Psoas muscle (tissue), 8 donors: ENCODE data around the gene ANKRD13B. TPM values are rescaled to one million over a fixed set of nuclear protein-coding genes. Genes with fewer than 3 reads are reported as not detected.

Source experiments
- ATAC-seq, 4 donors: fragments of 200-7000 bp; cut with Tn5 transposase; one replicate each; pipeline ENCODE4 v1.9.1; 2020; ENCODE audit warnings: moderate library complexity in 3 of 4, mild to moderate bottlenecking in 2 of 4
- DNase-seq, 2 donors: peaks; one replicate each; pipeline ENCODE4 v3.0.0-alpha.2; 2020
- H3K27ac ChIP-seq: fragments of 200-600 bp; one replicate; pipeline ENCODE4 v1.8.0; 2022
- H3K27me3 ChIP-seq, 3 donors: fragments of 200-600 bp in 1 of 3; one replicate each; pipeline versions ENCODE4 v1.6.1 to v1.8.0; 2013 to 2022; ENCODE audit warnings: low read length in 2 of 3, mild to moderate bottlenecking in 2 of 3, moderate library complexity in 1 of 3; ENCODE audit not compliant: insufficient read depth in 3 of 3
- H3K36me3 ChIP-seq, 2 donors: fragments of 200-600 bp in 1 of 2; one replicate each; pipeline versions ENCODE4 v1.6.1 to v1.8.0; 2013 to 2022; ENCODE audit warnings: low read depth in 1 of 2, mild to moderate bottlenecking in 1 of 2, moderate library complexity in 1 of 2; ENCODE audit not compliant: insufficient read depth in 1 of 2
- H3K4me1 ChIP-seq: fragments of 200-600 bp; one replicate; pipeline ENCODE4 v1.8.0; 2022
- H3K4me3 ChIP-seq: fragments of 200-600 bp; one replicate; pipeline ENCODE4 v1.8.0; 2022; ENCODE audit warnings: mild to moderate bottlenecking
- H3K9me3 ChIP-seq: fragments of 200-600 bp; one replicate; pipeline ENCODE4 v1.8.0; 2022
- CTCF ChIP-seq: fragments of 200-600 bp; IDR thresholded peaks from one replicate; pipeline ENCODE4 v1.8.0; 2022; ENCODE audit warnings: antibody characterized with exemption
- WGBS, 3 donors: extraction: QIAGEN DNeasy Blood & Tissue Kit; methylation state at CpG; one replicate each; pipeline versions ENCODE4 v1.1.6 to v1.1.7; 2013; 5-methylcytosine and 5-hydroxymethylcytosine counted together
- intact Hi-C, 2 donors: fragments of 100-400 bp; cut with DNase I; formaldehyde crosslinking; loops; one replicate each; pipeline versions ENCODE4 v1.11.0 to v1.14.2; 2022
- polyA plus RNA-seq, 3 donors: library from polyadenylated mRNA; stranded (reverse); fragments of 200-250 nt; gene quantifications; one replicate each; pipeline ENCODE4 v1.2.3, GENCODE V29; 2013
- total RNA-seq, 4 donors: library from RNA; stranded (reverse); fragmentation: NEBNext Ultra II Directional in 2 of 4; extraction: Animal tissue kit (Norgen Biotek cat#: 25700) in 2 of 4; gene quantifications; one replicate each; pipeline versions ENCODE4 v1.2.1 to v1.2.4, GENCODE V29; 2021 to 2023
- donor health status: healthy with polysubstance abuse.
- donor health status: DM: no; HTN: no; CAD: no; lungs with moderate emphysema.
- donor health status: Bipolar disorder and iron deficiency.
- donor health status: healthy.
- donor health status: DM: yes; HTN: yes; CAD: no.
- donor health status: DM: no; HTN: no; CAD: no.
- donor health status: DM: no; HTN: no; CAD: no.
- donor health status: DM: yes; HTN: yes; CAD: no.

The ANKRD13B gene
- total and polyA plus RNA-seq, 7 donors = 5.4 to 14.8 (median 7.1) TPM

DNA sequence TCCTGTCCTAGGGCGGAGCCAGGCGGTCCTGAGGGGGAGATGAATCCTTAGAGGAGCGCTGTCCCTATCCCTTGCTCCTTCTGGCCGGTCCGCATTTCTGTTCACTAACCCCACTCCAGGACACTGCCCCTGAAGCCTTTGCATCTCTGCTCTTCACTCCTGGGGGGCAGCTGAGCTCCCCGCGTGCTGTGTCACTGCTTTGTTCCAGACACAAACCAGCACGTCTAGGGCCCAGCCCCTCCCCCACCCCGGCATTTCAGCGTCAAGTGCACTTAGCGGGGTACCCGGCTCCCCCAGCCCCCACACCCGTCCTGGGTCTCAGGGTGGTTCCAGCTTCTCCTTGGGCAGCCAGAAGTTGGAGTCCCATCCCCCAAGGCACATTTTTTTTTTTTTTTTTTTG lies 20.9 kb downstream of the ANKRD13B start:
- peak; percentile 52 to 68 for DNase-seq
- WGBS, 3 donors = 12 to 28% (median 15%) methylated on average over 13 of the region's 13 CpGs
- no peak for TF ChIP-seq CTCF
- Histone ChIP-seq H3K9me3 (no peaks in the 10 kb centered on the region), H3K36me3 (peaks cover 0 to 17% of the 10 kb centered on the region in 2 donors), H3K27me3 (no peaks in the 10 kb centered on the region), H3K4me3 (peak overlapping the region; percentile 40), H3K27ac (peak overlapping the region; percentile 69), H3K4me1 (peaks cover 58% of the 10 kb centered on the region)
- intact Hi-C loops = loop anchor here in 1 of 2 donors (2.0 kb wide), 1 partner anchor 33 kb away; no protein-coding TSS in a partner anchor
- peak; percentile 0 to 25 (median 9) for ATAC-seq

DNA sequence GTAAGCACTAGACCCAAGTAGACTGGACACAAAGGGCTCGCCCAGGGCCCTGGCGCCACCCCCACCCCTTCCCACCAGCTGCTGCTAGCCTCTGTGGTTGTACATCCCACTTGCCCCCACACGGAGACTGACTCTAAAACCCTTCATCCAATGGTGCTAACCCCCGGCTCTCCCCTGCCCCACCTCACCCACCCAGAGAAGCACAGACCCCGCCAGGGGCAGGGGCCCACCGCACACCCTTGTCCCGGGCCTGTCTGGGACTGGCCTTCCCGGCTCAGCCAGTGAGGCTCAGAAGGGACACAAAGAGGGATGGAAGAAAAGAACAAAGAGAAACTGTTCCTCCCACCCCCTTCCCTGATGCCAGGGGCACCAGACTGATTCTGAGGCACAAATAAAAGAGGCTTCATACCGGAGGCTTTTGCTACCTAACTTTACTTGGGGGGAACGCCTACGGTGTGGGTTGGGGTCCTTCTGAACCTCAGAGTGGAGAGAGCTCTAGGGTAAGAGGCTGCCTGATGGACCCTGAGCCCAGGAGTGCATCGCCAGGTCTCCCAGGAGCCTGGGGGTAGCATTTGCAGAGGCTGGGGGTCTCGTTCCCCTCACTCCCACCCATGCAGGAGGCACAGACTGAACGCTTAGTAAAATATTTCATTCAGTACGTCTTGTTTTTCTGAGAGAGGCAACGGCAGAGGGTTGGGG lies 21.6 kb downstream of the ANKRD13B start:
- DNase-seq = peak in 1 of 2 donors; percentile 67
- 73 to 85% (median 76%) methylated on average over 16 of the region's 16 CpGs for WGBS, 3 donors
- Histone ChIP-seq H3K4me1 (peaks cover 57% of the 10 kb centered on the region), H3K36me3 (peaks cover 0 to 17% of the 10 kb centered on the region in 2 donors), H3K27me3 (no peaks in the 10 kb centered on the region), H3K27ac (peak overlapping the region; percentile 69), H3K4me3 (no peak overlapping the region), H3K9me3 (no peaks in the 10 kb centered on the region)
- TF ChIP-seq CTCF = no peak
- ATAC-seq = peak in 2 of 4 donors; percentile 1
- intact Hi-C loops = loop anchor here in 1 of 2 donors (2.0 kb wide), 1 partner anchor 34 kb away; no protein-coding TSS in a partner anchor

DNA sequence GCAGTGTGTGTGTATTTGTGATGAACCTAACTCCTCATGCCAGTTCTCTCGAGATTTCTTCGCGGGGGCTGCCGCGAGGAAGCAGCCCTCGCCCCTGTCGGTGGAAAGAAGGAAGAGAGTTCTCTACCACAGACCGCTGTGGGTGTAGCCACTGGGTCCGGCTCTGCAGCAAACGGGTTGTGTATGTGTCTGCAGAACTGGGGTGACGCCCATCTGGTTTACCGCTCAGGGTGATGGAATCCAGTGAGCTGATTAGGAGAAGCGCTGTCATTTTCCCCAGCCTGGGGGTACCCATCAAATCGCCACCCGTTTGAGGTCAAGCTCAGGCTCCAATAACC lies 22.1 kb downstream of the ANKRD13B start:
- TF ChIP-seq CTCF = no peak
- WGBS, 3 donors = 63 to 65% (median 64%) methylated on average over 15 of the region's 15 CpGs
- Histone ChIP-seq H3K4me3 (peak overlapping the region; percentile 53), H3K27me3 (no peaks in the 10 kb centered on the region), H3K27ac (peak overlapping the region; percentile 69), H3K36me3 (peaks cover 0 to 17% of the 10 kb centered on the region in 2 donors), H3K9me3 (no peaks in the 10 kb centered on the region), H3K4me1 (peaks cover 62% of the 10 kb centered on the region)
- ATAC-seq = no peak
- intact Hi-C loops = loop anchor here in 1 of 2 donors (2.0 kb wide), 1 partner anchor 34 kb away; no protein-coding TSS in a partner anchor
- DNase-seq = peak; percentile 43 to 67

DNA sequence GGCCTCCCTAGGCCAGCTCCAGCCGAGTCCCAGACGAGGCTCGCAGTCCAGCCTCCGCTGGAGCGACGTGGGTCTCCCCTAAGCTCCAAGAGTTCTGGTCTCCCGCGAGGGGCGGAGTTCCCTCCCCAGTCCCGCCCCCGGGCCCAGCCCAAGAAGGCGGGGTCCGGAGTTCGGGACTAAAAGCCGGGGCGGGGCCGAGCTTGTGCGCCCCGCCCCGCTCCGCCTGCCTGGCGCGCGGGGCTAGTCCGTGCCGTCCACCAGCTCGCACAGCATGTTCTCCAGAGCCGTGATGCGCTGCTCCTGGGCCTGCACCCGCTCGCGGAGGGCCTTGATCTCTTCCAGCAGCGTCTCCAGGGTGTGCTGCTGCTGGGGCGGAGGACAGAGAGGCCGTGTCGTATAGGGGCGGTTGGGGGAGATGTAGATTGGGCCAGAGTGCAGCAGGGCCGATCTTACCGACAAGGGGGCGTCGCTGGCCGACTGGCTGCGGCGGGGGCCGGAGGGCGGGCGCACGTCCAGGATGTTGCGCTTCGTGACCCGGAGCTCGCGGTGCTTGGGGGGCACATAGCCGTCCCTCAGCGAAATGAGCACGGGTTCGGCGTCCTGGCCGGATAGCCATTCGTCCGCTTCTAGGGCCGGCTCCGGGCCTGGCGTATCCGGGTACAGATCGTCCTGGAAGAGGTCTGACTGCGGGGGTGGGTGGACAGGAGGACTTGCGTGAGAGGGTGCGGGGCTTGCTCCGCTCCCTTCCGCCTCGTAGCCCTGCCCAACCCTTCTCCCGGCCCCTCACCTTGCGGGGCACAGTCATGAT lies 22.8 kb downstream of the ANKRD13B start:
- peak; percentile 90 to 93 for DNase-seq

More for the DNA sequence above, 22.8 kb downstream of the ANKRD13B start:
- peaks cover 66% of the 10 kb centered on the region for H3K4me1 ChIP-seq
- peak overlapping the region; percentile 69 for H3K27ac ChIP-seq
- TF ChIP-seq CTCF = no peak
- H3K4me3 ChIP-seq = peak overlapping the region; percentile 53
- no peaks in the 10 kb centered on the region for H3K9me3 ChIP-seq
- peak; percentile 19 to 43 (median 32) for ATAC-seq
- intact Hi-C loops = loop anchor here in 1 of 2 donors (2.0 kb wide), 1 partner anchor 35 kb away; no protein-coding TSS in a partner anchor
- WGBS, 3 donors = 14 to 27% (median 15%) methylated on average over 72 to 74 of the region's 74 CpGs
- H3K27me3 ChIP-seq = no peaks in the 10 kb centered on the region
- peaks cover 0 to 17% of the 10 kb centered on the region in 2 donors for H3K36me3 ChIP-seq
